HG03039 (cell line): ENCODE results near the gene LRRC45.

Source experiments
- ATAC-seq: cut with Tn5 transposase; IDR thresholded peaks from one replicate; pipeline ENCODE4 v1.9.1; 2021; ENCODE audit warnings: mild to moderate bottlenecking, moderate library complexity; ENCODE audit not compliant: unreplicated experiment

Gene LRRC45

GRCh38 chr17:82080048-82080788 lies 57.1 kb downstream of the LRRC45 start:
- no peak for ATAC-seq
